Astrocyte (in vitro differentiated cells and primary cell): ENCODE results near the gene PAIP2. TPM values are rescaled to one million over a fixed set of nuclear protein-coding genes. Genes with fewer than 3 reads are reported as not detected.

Experiments used
- DNase-seq: peaks from one replicate; pipeline ENCODE4 v3.0.0-alpha.2; 2010; ENCODE audit warnings: low read depth
- FAIRE-seq: peaks from 2 replicates; lab custom pipeline; 2011; peaks lifted over from hg19 to GRCh38; lab: Jason Lieb, UNC
- H2AFZ ChIP-seq: 2 replicates; pipeline ENCODE4 v1.6.0; 2012; ENCODE audit warnings: low read depth, low read length, inconsistent platforms
- H3K27ac ChIP-seq: 2 replicates; pipeline ENCODE4 v1.5.1; 2011; ENCODE audit warnings: low read depth, low read length, inconsistent platforms
- H3K27me3 ChIP-seq: 2 replicates; pipeline ENCODE4 v1.6.0; 2011; ENCODE audit warnings: low read length, inconsistent platforms; ENCODE audit not compliant: insufficient read depth
- H3K36me3 ChIP-seq: 2 replicates; pipeline ENCODE4 v1.5.1; 2011; ENCODE audit warnings: low read length, inconsistent platforms; ENCODE audit not compliant: insufficient read depth
- H3K4me1 ChIP-seq: 2 replicates; pipeline ENCODE4 v1.5.1; 2011; ENCODE audit warnings: low read length, inconsistent platforms; ENCODE audit not compliant: insufficient read depth
- H3K4me2 ChIP-seq: 2 replicates; pipeline ENCODE4 v1.6.0; 2012; ENCODE audit warnings: low read length, inconsistent platforms
- H3K4me3 ChIP-seq: 2 replicates; pipeline ENCODE4 v1.5.1; 2011; ENCODE audit warnings: low read depth, mild to moderate bottlenecking, low read length, inconsistent platforms; ENCODE audit not compliant: insufficient read depth
- H3K79me2 ChIP-seq: 2 replicates; pipeline ENCODE4 v1.6.0; 2012; ENCODE audit warnings: mild to moderate bottlenecking, low read length, inconsistent platforms; ENCODE audit not compliant: insufficient read depth
- H3K9ac ChIP-seq: 2 replicates; pipeline ENCODE4 v1.6.0; 2012; ENCODE audit warnings: mild to moderate bottlenecking, low read length, inconsistent platforms
- H3K9me3 ChIP-seq: 2 replicates; pipeline ENCODE4 v1.5.1; 2012; ENCODE audit warnings: low read depth, mild to moderate bottlenecking, low read length, inconsistent platforms; ENCODE audit not compliant: insufficient read depth
- H4K20me1 ChIP-seq: 2 replicates; pipeline ENCODE4 v1.6.0; 2012; ENCODE audit warnings: low read length, inconsistent platforms; ENCODE audit not compliant: insufficient read depth
- H3K27ac Mint-ChIP-seq: one replicate; pipeline ENCODE4 v1.8.0; 2021; ENCODE audit warnings: mild to moderate bottlenecking, mixed read lengths; ENCODE audit not compliant: unreplicated experiment
- H3K27me3 Mint-ChIP-seq: one replicate; pipeline ENCODE4 v1.8.0; 2021; ENCODE audit warnings: low read depth, mixed read lengths; ENCODE audit not compliant: unreplicated experiment
- H3K36me3 Mint-ChIP-seq: one replicate; pipeline ENCODE4 v1.8.0; 2021; ENCODE audit warnings: low read depth, mixed read lengths; ENCODE audit not compliant: unreplicated experiment
- H3K4me1 Mint-ChIP-seq: one replicate; pipeline ENCODE4 v1.8.0; 2021; ENCODE audit warnings: low read depth, mixed read lengths; ENCODE audit not compliant: unreplicated experiment
- H3K4me3 Mint-ChIP-seq: one replicate; pipeline ENCODE4 v1.8.0; 2021; ENCODE audit warnings: mild to moderate bottlenecking, moderate library complexity, mixed read lengths; ENCODE audit not compliant: unreplicated experiment
- H3K9me3 Mint-ChIP-seq: one replicate; pipeline ENCODE4 v1.8.0; 2021; ENCODE audit warnings: mild to moderate bottlenecking, mixed read lengths; ENCODE audit not compliant: unreplicated experiment
- EZH2 ChIP-seq: IDR thresholded peaks from 2 replicates; pipeline ENCODE4 v1.6.1; 2012; ENCODE audit warnings: mild to moderate bottlenecking, low read length, inconsistent platforms; ENCODE audit not compliant: insufficient read depth
- total RNA-seq: library from RNA; stranded (reverse); gene quantifications from 2 replicates; pipeline ENCODE4 v1.2.1, GENCODE V29; 2021
- TF ChIP-seq, protein P1 (sequence below): IDR thresholded peaks from 2 replicates; pipeline ENCODE4 v1.5.1; 2011; ENCODE audit warnings: low read depth, mild to moderate bottlenecking, inconsistent platforms, low read length, moderate library complexity; ENCODE audit not compliant: insufficient read depth

The PAIP2 gene
- total RNA-seq, 1 donor from 2014 or later = 75.3 TPM

DNA sequence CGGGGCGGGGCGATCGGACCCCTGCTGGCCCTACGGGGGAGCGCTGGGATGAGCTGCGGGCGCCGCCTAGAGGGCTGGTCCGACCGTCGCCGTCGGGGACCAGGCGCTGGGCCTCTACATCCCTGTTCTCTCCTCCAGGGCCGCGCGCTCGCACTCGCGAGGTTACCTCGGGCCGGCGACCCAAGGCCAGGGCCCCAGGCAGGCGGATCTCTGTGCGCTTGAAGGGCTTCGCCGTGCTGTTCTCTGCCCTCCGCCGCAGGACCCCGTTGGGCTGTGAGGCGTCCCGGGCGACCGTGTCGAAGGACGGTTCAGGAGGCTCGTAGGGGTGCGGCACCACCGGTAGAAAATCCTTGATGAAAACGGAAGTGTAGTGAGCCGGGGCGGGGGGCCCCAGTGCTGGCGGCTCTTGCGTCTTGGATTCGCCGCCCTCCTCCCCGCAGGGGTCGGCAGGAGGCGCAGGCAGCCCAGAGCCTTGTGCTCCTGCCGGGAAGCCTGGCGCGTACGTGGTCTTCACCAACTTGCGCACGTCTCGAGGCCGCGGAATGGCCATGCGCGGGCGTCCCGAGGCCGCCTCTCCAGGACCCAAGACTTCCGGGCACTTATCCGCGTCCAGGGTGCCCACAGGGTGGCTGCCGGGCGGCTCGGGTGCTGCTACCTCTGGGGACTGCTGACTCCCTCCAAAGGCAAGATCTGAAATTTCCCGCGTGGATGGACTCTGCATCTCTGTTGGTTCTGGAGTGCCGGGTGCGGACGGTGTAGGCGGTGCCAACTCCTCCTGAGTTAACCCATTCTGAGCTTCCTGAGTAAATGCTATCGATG lies 51.2 kb downstream of the PAIP2 start:
- FAIRE-seq (no peak), DNase-seq (no peak)
- Histone ChIP-seq H3K9ac (peak overlapping the region; percentile 31), H2AFZ (peak overlapping the region; percentile 71), H3K27me3 (peaks cover 18% of the 10 kb centered on the region), H3K9me3 (no peaks in the 10 kb centered on the region), H3K27ac (no peak overlapping the region), H3K4me1 (peaks cover 12% of the 10 kb centered on the region), H4K20me1 (peaks cover 3% of the 10 kb centered on the region), H3K79me2 (no peaks in the 10 kb centered on the region), H3K4me2 (peak overlapping the region; percentile 81), H3K36me3 (no peaks in the 10 kb centered on the region), H3K4me3 (peak overlapping the region; percentile 49)
- H3K4me3 Mint-ChIP-seq = no peak overlapping the region
- TF ChIP-seq, protein P1, sequence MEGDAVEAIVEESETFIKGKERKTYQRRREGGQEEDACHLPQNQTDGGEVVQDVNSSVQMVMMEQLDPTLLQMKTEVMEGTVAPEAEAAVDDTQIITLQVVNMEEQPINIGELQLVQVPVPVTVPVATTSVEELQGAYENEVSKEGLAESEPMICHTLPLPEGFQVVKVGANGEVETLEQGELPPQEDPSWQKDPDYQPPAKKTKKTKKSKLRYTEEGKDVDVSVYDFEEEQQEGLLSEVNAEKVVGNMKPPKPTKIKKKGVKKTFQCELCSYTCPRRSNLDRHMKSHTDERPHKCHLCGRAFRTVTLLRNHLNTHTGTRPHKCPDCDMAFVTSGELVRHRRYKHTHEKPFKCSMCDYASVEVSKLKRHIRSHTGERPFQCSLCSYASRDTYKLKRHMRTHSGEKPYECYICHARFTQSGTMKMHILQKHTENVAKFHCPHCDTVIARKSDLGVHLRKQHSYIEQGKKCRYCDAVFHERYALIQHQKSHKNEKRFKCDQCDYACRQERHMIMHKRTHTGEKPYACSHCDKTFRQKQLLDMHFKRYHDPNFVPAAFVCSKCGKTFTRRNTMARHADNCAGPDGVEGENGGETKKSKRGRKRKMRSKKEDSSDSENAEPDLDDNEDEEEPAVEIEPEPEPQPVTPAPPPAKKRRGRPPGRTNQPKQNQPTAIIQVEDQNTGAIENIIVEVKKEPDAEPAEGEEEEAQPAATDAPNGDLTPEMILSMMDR = peak; percentile 16
- peak; percentile 51 for TF ChIP-seq EZH2
- peaks cover 28% of the 10 kb centered on the region for H3K27me3 Mint-ChIP-seq
- H3K27ac Mint-ChIP-seq = no peak overlapping the region
- H3K4me1 Mint-ChIP-seq = peaks cover 4% of the 10 kb centered on the region
- H3K36me3 Mint-ChIP-seq = peaks cover 6% of the 10 kb centered on the region
- H3K9me3 Mint-ChIP-seq = no peaks in the 10 kb centered on the region

- Mint-ChIP-seq H3K27me3 (peaks cover 28% of the 10 kb centered on the region), H3K36me3 (peaks cover 6% of the 10 kb centered on the region), H3K4me1 (peaks cover 4% of the 10 kb centered on the region), H3K27ac (no peak overlapping the region), H3K9me3 (no peaks in the 10 kb centered on the region), H3K4me3 (no peak overlapping the region)
- H3K9me3 ChIP-seq = no peaks in the 10 kb centered on the region
- H3K4me3 ChIP-seq = peak overlapping the region; percentile 49
- H4K20me1 ChIP-seq = peaks cover 3% of the 10 kb centered on the region
- peaks cover 14% of the 10 kb centered on the region for H3K4me1 ChIP-seq
- TF ChIP-seq, protein P1 = no peak
- peak; percentile 33 for TF ChIP-seq EZH2
- DNase-seq (no peak), FAIRE-seq (no peak)
- peaks cover 18% of the 10 kb centered on the region for H3K27me3 ChIP-seq
- no peak overlapping the region for H3K27ac ChIP-seq
- H3K36me3 ChIP-seq = no peaks in the 10 kb centered on the region
- no peaks in the 10 kb centered on the region for H3K79me2 ChIP-seq
- H3K4me2 ChIP-seq = peak overlapping the region; percentile 81
- peak overlapping the region; percentile 9 for H3K9ac ChIP-seq
- peak overlapping the region; percentile 71 for H2AFZ ChIP-seq
Observed at GRCh38 chr5:139393497-139394122, 52.0 kb downstream of the PAIP2 start.
